GM12878 (cell line): Measurements from ENCODE around the gene FTCDNL1.

ENCODE experiments used
- EP300 ChIP-seq, 2 experiments: fragments of 150-350 bp in 1 of 2; IDR thresholded peaks; 2 replicates each; pipeline ENCODE4 v1.6.1; 2011 to 2012; ENCODE audit warnings: low read depth in 2 of 2, low read length in 2 of 2, borderline replicate concordance in 1 of 2, improper control_type of control experiment in 1 of 2, inconsistent platforms in 1 of 2; ENCODE audit not compliant: control insufficient read depth in 1 of 2
- POLR2A ChIP-seq: IDR thresholded peaks from 2 replicates; pipeline ENCODE4 v1.6.1; 2011; ENCODE audit warnings: low read depth, mild to moderate bottlenecking, low read length
- RUNX3 ChIP-seq: IDR thresholded peaks from 2 replicates; pipeline ENCODE4 v1.6.1; 2012; ENCODE audit warnings: low read length, inconsistent platforms
- SMC3 ChIP-seq: IDR thresholded peaks from 2 replicates; pipeline ENCODE4 v1.6.1; 2011; ENCODE audit warnings: low read length, improper control_type of control experiment, borderline replicate concordance
- ZSCAN29 ChIP-seq: fragments of 450-650 bp; IDR thresholded peaks from 2 replicates; pipeline ENCODE4 v1.6.1; 2017; ENCODE audit warnings: mild to moderate bottlenecking, moderate library complexity
- TF ChIP-seq, protein P1 (sequence below): IDR thresholded peaks from 2 replicates; pipeline ENCODE4 v1.6.1; 2011; ENCODE audit warnings: low read depth, low read length, improper control_type of control experiment, borderline replicate concordance

- TF ChIP-seq, protein P1, sequence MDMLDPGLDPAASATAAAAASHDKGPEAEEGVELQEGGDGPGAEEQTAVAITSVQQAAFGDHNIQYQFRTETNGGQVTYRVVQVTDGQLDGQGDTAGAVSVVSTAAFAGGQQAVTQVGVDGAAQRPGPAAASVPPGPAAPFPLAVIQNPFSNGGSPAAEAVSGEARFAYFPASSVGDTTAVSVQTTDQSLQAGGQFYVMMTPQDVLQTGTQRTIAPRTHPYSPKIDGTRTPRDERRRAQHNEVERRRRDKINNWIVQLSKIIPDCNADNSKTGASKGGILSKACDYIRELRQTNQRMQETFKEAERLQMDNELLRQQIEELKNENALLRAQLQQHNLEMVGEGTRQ: no peak
- no peak for TF ChIP-seq SMC3
- TF ChIP-seq EP300 (IDR thresholded peaks at IDR 0.05; ENCODE audit: borderline replicate concordance in 1 of 2, control insufficient read depth in 1 of 2, low read depth in 2 of 2, low read length in 2 of 2): no peak
- no peak for TF ChIP-seq ZSCAN29
- no peak for TF ChIP-seq POLR2A
- no peak for TF ChIP-seq RUNX3
These were observed 52.0 kb downstream of the FTCDNL1 start for GRCh38 chr2:199798831-199799580.
